HFF-Myc (cell line): Measurements from ENCODE around the gene TIMM44.

ENCODE experiments used
- DNase-seq: peaks from one replicate; pipeline ENCODE4 v3.0.0-alpha.2; 2011; ENCODE audit warnings: low read depth; ENCODE audit errors: extremely low read depth
- H3K4me3 ChIP-seq: replicated peaks from 2 replicates; pipeline ENCODE4 v1.5.1; 2011; ENCODE audit warnings: low read depth, mild to moderate bottlenecking, control low read depth, low read length
- CTCF ChIP-seq: IDR thresholded peaks from 2 replicates; pipeline ENCODE4 v1.5.1; 2012; ENCODE audit warnings: mild to moderate bottlenecking, low read depth, low read length, control low read depth; ENCODE audit errors: missing control alignments

TIMM44 gene

GRCh38 chr19:7928741-7929701, 14.4 kb downstream of the TIMM44 start:
- no peak overlapping the region for H3K4me3 ChIP-seq
- peak; percentile 63 for DNase-seq
- peak; percentile 58 for TF ChIP-seq CTCF

- DNase-seq, result no peak
- TF ChIP-seq CTCF, result no peak
Observed at GRCh38 chr19:7928334-7928706, 15.1 kb downstream of the TIMM44 start.

GRCh38 chr19:7927605-7928333, 15.7 kb downstream of the TIMM44 start:
- TF ChIP-seq CTCF, result no peak
- no peak overlapping the region for H3K4me3 ChIP-seq
- DNase-seq, result no peak

More at GRCh38 chr19:7928334-7928706, 15.1 kb downstream of the TIMM44 start:
- no peak overlapping the region for H3K4me3 ChIP-seq

GRCh38 chr19:7926727-7927604, 16.5 kb downstream of the TIMM44 start:
- DNase-seq, result no peak
- H3K4me3 ChIP-seq, result no peak overlapping the region
- TF ChIP-seq CTCF, result no peak

GRCh38 chr19:7926021-7926726, 17.3 kb downstream of the TIMM44 start, which contains the start of gene CTXN1:
Gene CTXN1 (minus strand): TSS chr19:7926135. CDS start chr19:7925538, 597 bp downstream.
- TF ChIP-seq CTCF, result no peak
- H3K4me3 ChIP-seq, result peak within 1 kb of the TSS; percentile 44
- no peak for DNase-seq
